IMR-90 (cell line): ENCODE results near the gene MAMDC4. TPM values are rescaled to one million over a fixed set of nuclear protein-coding genes. Genes with fewer than 3 reads are reported as not detected.

Source experiments
- ATAC-seq: fragments of 200-7000 bp; cut with Tn5 transposase; 2 replicates; pipeline ENCODE4 v1.9.1; 2020; ENCODE audit warnings: low read depth, mild to moderate bottlenecking, moderate library complexity
- Bru-seq: library from RNA; stranded (reverse); fragments of 400-500 nt; gene quantifications from one replicate; lab custom pipeline; 2021; lab: Mats Ljungman, UMichigan
- BruChase-seq, 2 experiments: library from RNA; stranded (reverse); fragments of 400-500 nt; gene quantifications; one replicate each; lab custom pipeline; 2021; lab: Mats Ljungman, UMichigan
- BruUV-seq: library from RNA; stranded (reverse); fragments of 400-500 nt; replicated peaks from 2 replicates; lab custom pipeline; 2021; lab: Mats Ljungman, UMichigan
- CTCF ChIA-PET: fragments of 300-600 bp; formaldehyde crosslinking; extraction: SDS; loops from one replicate; lab custom pipeline; 2021; ENCODE audit warnings: antibody characterized with exemption; lab: Yijun Ruan, JAX
- POLR2A ChIA-PET: fragments of 300-600 bp; sonication (Branson Sonifier 250); formaldehyde crosslinking; loops from one replicate; lab custom pipeline; 2022; ENCODE audit warnings: antibody characterized with exemption; ENCODE audit not compliant: unreplicated experiment; lab: Charles Lee
- DNase-seq: peaks from one replicate; pipeline ENCODE4 v3.0.0; 2013
- H2AFZ ChIP-seq: replicated peaks from 2 replicates; pipeline ENCODE3; 2013; ENCODE audit warnings: low read length, mild to moderate bottlenecking; ENCODE audit not compliant: poor library complexity
- H2AK5ac ChIP-seq: 2 replicates; pipeline ENCODE4 v1.6.1; 2013; ENCODE audit warnings: low read depth, low read length, inconsistent platforms
- H2AK9ac ChIP-seq: replicated peaks from 2 replicates; pipeline ENCODE3; 2013; ENCODE audit warnings: mild to moderate bottlenecking, low read depth, low read length, moderate library complexity; ENCODE audit not compliant: poor library complexity
- H2BK120ac ChIP-seq: 2 replicates; pipeline ENCODE4 v1.6.1; 2013; ENCODE audit warnings: low read depth, low read length, inconsistent platforms
- H2BK15ac ChIP-seq: 3 replicates; pipeline ENCODE4 v1.6.1; 2013; ENCODE audit warnings: low read depth, low read length, inconsistent platforms
- H2BK20ac ChIP-seq: 2 replicates; pipeline ENCODE4 v1.6.1; 2013; ENCODE audit warnings: low read depth, mild to moderate bottlenecking, inconsistent platforms, low read length, moderate library complexity
- H2BK5ac ChIP-seq: 2 replicates; pipeline ENCODE4 v1.6.1; 2013; ENCODE audit warnings: mild to moderate bottlenecking, low read depth, low read length, inconsistent platforms; ENCODE audit not compliant: poor library complexity, severe bottlenecking
- H3K14ac ChIP-seq: replicated peaks from 2 replicates; pipeline ENCODE4 v1.6.1; 2013; ENCODE audit warnings: low read depth, low read length, inconsistent platforms
- H3K18ac ChIP-seq: 2 replicates; pipeline ENCODE4 v1.6.1; 2013; ENCODE audit warnings: low read depth, low read length, control low read depth
- H3K23ac ChIP-seq: 2 replicates; pipeline ENCODE4 v1.6.1; 2013; ENCODE audit warnings: low read depth, low read length, inconsistent platforms
- H3K27ac ChIP-seq: 2 replicates; pipeline ENCODE4 v1.5.1; 2013; ENCODE audit warnings: mild to moderate bottlenecking, control low read depth, low read length; ENCODE audit not compliant: insufficient read depth
- H3K27me3 ChIP-seq: 2 replicates; pipeline ENCODE4 v1.6.1; 2013; ENCODE audit warnings: low read length; ENCODE audit not compliant: control insufficient read depth, insufficient read depth
- H3K36me3 ChIP-seq: 2 replicates; pipeline ENCODE4 v1.6.1; 2013; ENCODE audit warnings: low read length, mixed read lengths; ENCODE audit not compliant: control insufficient read depth, insufficient read depth
- H3K4ac ChIP-seq: 2 replicates; pipeline ENCODE4 v1.6.1; 2013; ENCODE audit warnings: low read depth, low read length, inconsistent platforms
- H3K4me1 ChIP-seq: 2 replicates; pipeline ENCODE4 v1.6.1; 2013; ENCODE audit warnings: low read length, mixed read lengths; ENCODE audit not compliant: control insufficient read depth, insufficient read depth
- H3K4me2 ChIP-seq: 2 replicates; pipeline ENCODE4 v1.6.1; 2013; ENCODE audit warnings: low read depth, mild to moderate bottlenecking, control low read depth, low read length, moderate library complexity
- H3K4me3 ChIP-seq: 2 replicates; pipeline ENCODE4 v1.5.1; 2013; ENCODE audit warnings: low read depth, mild to moderate bottlenecking, control low read depth, low read length, moderate library complexity; ENCODE audit not compliant: insufficient read depth
- H3K56ac ChIP-seq: 2 replicates; pipeline ENCODE4 v1.6.1; 2013; ENCODE audit warnings: low read length, inconsistent platforms; ENCODE audit not compliant: insufficient read depth; ENCODE audit errors: extremely low read depth
- H3K79me1 ChIP-seq, 2 experiments: 2 replicates each; pipeline ENCODE4 v1.6.1; 2013; ENCODE audit warnings: low read length in 2 of 2, inconsistent platforms in 1 of 2, low read depth in 1 of 2
- H3K9ac ChIP-seq: 2 replicates; pipeline ENCODE4 v1.6.1; 2013; ENCODE audit warnings: low read depth, low read length, control low read depth
- H3K9me1 ChIP-seq: 2 replicates; pipeline ENCODE4 v1.6.1; 2013; ENCODE audit warnings: low read length, inconsistent platforms; ENCODE audit not compliant: insufficient read depth
- H3K9me3 ChIP-seq: 2 replicates; pipeline ENCODE4 v1.6.1; 2013; ENCODE audit warnings: low read length; ENCODE audit not compliant: control insufficient read depth, insufficient read depth
- H4K20me1 ChIP-seq: 2 replicates; pipeline ENCODE4 v1.6.1; 2013; ENCODE audit warnings: low read length, inconsistent platforms; ENCODE audit not compliant: insufficient read depth
- H4K5ac ChIP-seq: 2 replicates; pipeline ENCODE4 v1.6.1; 2013; ENCODE audit warnings: mild to moderate bottlenecking, low read depth, low read length, control low read depth
- H4K8ac ChIP-seq, 2 experiments: 2 replicates each; pipeline ENCODE4 v1.6.1; 2013; ENCODE audit warnings: low read depth in 2 of 2, low read length in 2 of 2, control low read depth in 1 of 2, inconsistent platforms in 1 of 2
- H4K91ac ChIP-seq: 2 replicates; pipeline ENCODE4 v1.6.1; 2013; ENCODE audit warnings: low read depth, low read length, inconsistent platforms; ENCODE audit not compliant: insufficient read depth
- BHLHE40 ChIP-seq: fragments of 150-350 bp; IDR thresholded peaks from 2 replicates; pipeline ENCODE4 v1.6.1; 2016; ENCODE audit warnings: mild to moderate bottlenecking, low read depth, low read length
- CEBPB ChIP-seq: IDR thresholded peaks from 2 replicates; pipeline ENCODE4 v1.6.1; 2012; ENCODE audit warnings: low read depth, low read length, improper control_type of control experiment
- CHD1 ChIP-seq: IDR thresholded peaks from 2 replicates; pipeline ENCODE4 v1.6.1; 2012; ENCODE audit warnings: low read depth, low read length, improper control_type of control experiment
- MAFK ChIP-seq: IDR thresholded peaks from 2 replicates; pipeline ENCODE4 v1.6.1; 2012; ENCODE audit warnings: low read depth, low read length, improper control_type of control experiment
- MAZ ChIP-seq: IDR thresholded peaks from 2 replicates; pipeline ENCODE4 v1.6.1; 2012; ENCODE audit warnings: low read depth, mild to moderate bottlenecking, low read length, improper control_type of control experiment, moderate library complexity, borderline replicate concordance
- MXI1 ChIP-seq: IDR thresholded peaks from 2 replicates; pipeline ENCODE4 v1.6.1; 2012; ENCODE audit warnings: low read depth, mild to moderate bottlenecking, low read length, moderate library complexity, borderline replicate concordance
- NFE2L2 ChIP-seq: fragments of 150-350 bp; IDR thresholded peaks from 2 replicates; pipeline ENCODE4 v1.6.1; 2016; ENCODE audit warnings: low read depth, mild to moderate bottlenecking, low read length
- RFX5 ChIP-seq: IDR thresholded peaks from 2 replicates; pipeline ENCODE4 v1.8.0; 2012; ENCODE audit warnings: low read depth, mild to moderate bottlenecking, low read length, moderate library complexity
- WGBS, 2 experiments: methylation state at CpG; one replicate each; pipeline versions ENCODE4 v1.1.5 to v1.1.7; 2013; ENCODE audit warnings: missing lambda C conversion rate in 2 of 2; ENCODE audit not compliant: insufficient read length in 1 of 2; ENCODE audit errors: extremely low coverage in 2 of 2; 5-methylcytosine and 5-hydroxymethylcytosine counted together
- dilution Hi-C: fragments of 300-500 bp; cut with HindIII; formaldehyde crosslinking; loops from one replicate; pipeline ENCODE4 v1.14.3; 2018; ENCODE audit warnings: low sequenced_read_pairs; ENCODE audit not compliant: unreplicated experiment
- in situ Hi-C: fragments of 300-500 bp; cut with MboI; formaldehyde crosslinking; loops from 3 replicates; pipeline ENCODE4 v1.14.3; 2019; ENCODE audit warnings: low sequenced_read_pairs, inconsistent platforms, mixed read lengths
- intact Hi-C: fragments of 100-400 bp; cut with micrococcal nuclease; formaldehyde crosslinking; loops from 2 replicates; pipeline ENCODE4 v1.10.0; 2022
- long read RNA-seq: library from polyadenylated mRNA; unstranded; transcript quantifications from one replicate; pipeline ENCODE4 v2.0.0, GENCODE V29; 2021; ENCODE audit not compliant: unreplicated experiment
- polyA plus RNA-seq, 3 experiments: library from polyadenylated mRNA; depleted of rRNA; stranded (reverse); fragments of >200 nt; gene quantifications; 2 replicates each; pipeline ENCODE4 v1.2.3, GENCODE V29; 2012; ENCODE audit warnings: low replicate concordance in 1 of 3
- total RNA-seq: library from RNA; depleted of rRNA; stranded (reverse); fragments of >200 nt; gene quantifications from 2 replicates; pipeline ENCODE4 v1.2.3, GENCODE V29; 2012; rRNA removed
- TF ChIP-seq, protein P1 (sequence below): fragments of 150-350 bp; IDR thresholded peaks from 2 replicates; pipeline ENCODE4 v1.6.1; 2016; ENCODE audit warnings: low read depth, mild to moderate bottlenecking, low read length, moderate library complexity, borderline replicate concordance
- TF ChIP-seq, protein P2 (sequence below): fragments of 150-350 bp; IDR thresholded peaks from 2 replicates; pipeline ENCODE4 v1.6.1; 2017; ENCODE audit warnings: mild to moderate bottlenecking, antibody characterized with exemption, low read length, low read depth
- TF ChIP-seq, protein P3 (sequence below): conservative IDR thresholded peaks from 2 replicates; pipeline ENCODE4 v1.5.1; 2012; ENCODE audit warnings: mild to moderate bottlenecking, low read depth, low read length, improper control_type of control experiment

MAMDC4 gene
- total RNA-seq (0.18 and 0.28 TPM in 2 replicates), polyA plus RNA-seq (2012; rRNA removed) (3.5 and 5.0 TPM in 2 replicates), Bru-seq, nascent RNA (percentile 28 among the genes with signal in this experiment), BruChase-seq, experiment 1, labeled RNA remaining after a 6-hour chase (percentile 32 among the genes with signal in this experiment), BruChase-seq, experiment 2, labeled RNA remaining after a 2-hour chase (percentile 28 among the genes with signal in this experiment)
- 1.2 and 2.7 TPM in 2 replicates for polyA plus RNA-seq (2012; cell fraction: cytosol; rRNA removed)
- polyA plus RNA-seq (2012; cell fraction: nucleus; rRNA removed; ENCODE audit: low replicate concordance) = 36.8 and 106 TPM in 2 replicates
- long read RNA-seq, partial matches to known transcripts = 2 of 4 reads
- long read RNA-seq, other reads (novel, unspliced or antisense) = 2 of 4 reads

DNA sequence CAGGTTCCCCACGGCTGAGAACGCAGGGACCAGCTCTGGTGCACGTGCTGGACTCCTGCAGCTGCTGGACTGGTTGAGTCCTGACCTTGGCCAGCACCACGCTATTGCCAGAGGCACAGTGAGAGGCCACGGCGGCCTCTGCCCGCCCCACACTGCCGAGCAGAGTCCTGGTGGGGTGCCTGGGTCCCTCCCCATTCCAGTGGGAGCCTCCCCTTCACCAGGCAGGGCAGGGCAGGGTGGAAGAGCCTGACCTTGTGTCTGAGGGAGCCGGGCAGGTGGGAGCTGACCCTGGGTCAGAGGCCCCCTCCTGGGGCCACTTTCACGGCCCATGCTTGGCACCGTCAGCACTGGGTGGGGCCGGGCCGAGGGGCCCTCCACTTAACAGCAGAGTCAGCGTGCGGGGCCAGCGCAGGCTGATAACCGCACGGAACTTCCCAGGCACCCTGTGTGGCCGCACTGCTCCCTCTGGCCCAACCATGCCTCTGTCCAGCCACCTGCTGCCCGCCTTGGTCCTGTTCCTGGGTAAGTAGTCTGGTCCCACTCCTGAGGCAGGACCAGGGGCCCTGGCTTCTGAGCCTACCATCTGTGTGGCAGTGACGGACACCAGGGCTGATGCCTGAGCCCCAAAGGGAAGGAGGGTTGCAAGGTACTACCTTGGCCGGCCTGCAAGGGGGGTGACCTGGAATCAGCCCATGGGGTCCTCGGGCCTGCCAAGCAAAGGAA, at the start of gene MAMDC4:
Gene MAMDC4, plus strand, starts transcription at position 406 of the 723 bp plus-strand sequence. Its CDS starts 71 bp downstream, at position 477.
- dilution Hi-C loops (no loop called here), intact Hi-C loops (no loop called here), in situ Hi-C loops (no loop called here)
- no peak within 1 kb of the TSS for H3K27ac ChIP-seq
- no peak within 1 kb of the TSS for H4K91ac ChIP-seq
- H2AK5ac ChIP-seq = no peak within 1 kb of the TSS
- DNase-seq (no peak), ATAC-seq (no peak)
- H2BK15ac ChIP-seq = no peak within 1 kb of the TSS
- no TSS peak for BruUV-seq
- H3K9me3 ChIP-seq = no peaks in the 10 kb centered on the region
- H3K9me1 ChIP-seq = no peaks in the 10 kb centered on the region
- TF ChIP-seq, protein P1, sequence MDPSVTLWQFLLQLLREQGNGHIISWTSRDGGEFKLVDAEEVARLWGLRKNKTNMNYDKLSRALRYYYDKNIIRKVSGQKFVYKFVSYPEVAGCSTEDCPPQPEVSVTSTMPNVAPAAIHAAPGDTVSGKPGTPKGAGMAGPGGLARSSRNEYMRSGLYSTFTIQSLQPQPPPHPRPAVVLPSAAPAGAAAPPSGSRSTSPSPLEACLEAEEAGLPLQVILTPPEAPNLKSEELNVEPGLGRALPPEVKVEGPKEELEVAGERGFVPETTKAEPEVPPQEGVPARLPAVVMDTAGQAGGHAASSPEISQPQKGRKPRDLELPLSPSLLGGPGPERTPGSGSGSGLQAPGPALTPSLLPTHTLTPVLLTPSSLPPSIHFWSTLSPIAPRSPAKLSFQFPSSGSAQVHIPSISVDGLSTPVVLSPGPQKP = no peak
- no peak for TF ChIP-seq MAFK
- no peak for TF ChIP-seq BHLHE40
- TF ChIP-seq, protein P2, sequence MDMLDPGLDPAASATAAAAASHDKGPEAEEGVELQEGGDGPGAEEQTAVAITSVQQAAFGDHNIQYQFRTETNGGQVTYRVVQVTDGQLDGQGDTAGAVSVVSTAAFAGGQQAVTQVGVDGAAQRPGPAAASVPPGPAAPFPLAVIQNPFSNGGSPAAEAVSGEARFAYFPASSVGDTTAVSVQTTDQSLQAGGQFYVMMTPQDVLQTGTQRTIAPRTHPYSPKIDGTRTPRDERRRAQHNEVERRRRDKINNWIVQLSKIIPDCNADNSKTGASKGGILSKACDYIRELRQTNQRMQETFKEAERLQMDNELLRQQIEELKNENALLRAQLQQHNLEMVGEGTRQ = no peak
- no peak for TF ChIP-seq NFE2L2
- TF ChIP-seq RFX5 = no peak
- TF ChIP-seq, protein P3, sequence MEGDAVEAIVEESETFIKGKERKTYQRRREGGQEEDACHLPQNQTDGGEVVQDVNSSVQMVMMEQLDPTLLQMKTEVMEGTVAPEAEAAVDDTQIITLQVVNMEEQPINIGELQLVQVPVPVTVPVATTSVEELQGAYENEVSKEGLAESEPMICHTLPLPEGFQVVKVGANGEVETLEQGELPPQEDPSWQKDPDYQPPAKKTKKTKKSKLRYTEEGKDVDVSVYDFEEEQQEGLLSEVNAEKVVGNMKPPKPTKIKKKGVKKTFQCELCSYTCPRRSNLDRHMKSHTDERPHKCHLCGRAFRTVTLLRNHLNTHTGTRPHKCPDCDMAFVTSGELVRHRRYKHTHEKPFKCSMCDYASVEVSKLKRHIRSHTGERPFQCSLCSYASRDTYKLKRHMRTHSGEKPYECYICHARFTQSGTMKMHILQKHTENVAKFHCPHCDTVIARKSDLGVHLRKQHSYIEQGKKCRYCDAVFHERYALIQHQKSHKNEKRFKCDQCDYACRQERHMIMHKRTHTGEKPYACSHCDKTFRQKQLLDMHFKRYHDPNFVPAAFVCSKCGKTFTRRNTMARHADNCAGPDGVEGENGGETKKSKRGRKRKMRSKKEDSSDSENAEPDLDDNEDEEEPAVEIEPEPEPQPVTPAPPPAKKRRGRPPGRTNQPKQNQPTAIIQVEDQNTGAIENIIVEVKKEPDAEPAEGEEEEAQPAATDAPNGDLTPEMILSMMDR = no peak
- no peak for TF ChIP-seq CHD1
- no peak for TF ChIP-seq MXI1
- no peak for TF ChIP-seq CEBPB
- no peak for TF ChIP-seq MAZ
- no peak within 1 kb of the TSS for H3K4me2 ChIP-seq
- ChIA-PET POLR2A (no interaction called here), CTCF (no interaction called here)
- no peak within 1 kb of the TSS for H3K23ac ChIP-seq
- H2AK9ac ChIP-seq = peak within 1 kb of the TSS; percentile 81
- H3K4me1 ChIP-seq = peaks cover 7% of the 10 kb centered on the region
- no peak within 1 kb of the TSS for H2BK5ac ChIP-seq
- peaks cover 14% of the 10 kb centered on the region; the same call in 1 of the 2 replicates for H3K36me3 ChIP-seq
- peaks cover under 1% of the 10 kb centered on the region; the same call in 1 of the 2 replicates for H3K27me3 ChIP-seq
- H4K8ac ChIP-seq = no peak within 1 kb of the TSS
- H2BK20ac ChIP-seq = no peak within 1 kb of the TSS
- H3K4me3 ChIP-seq = no peak within 1 kb of the TSS
- H3K14ac ChIP-seq = no peak within 1 kb of the TSS
- H3K56ac ChIP-seq = no peak within 1 kb of the TSS
- no peak within 1 kb of the TSS for H2AFZ ChIP-seq
- H4K5ac ChIP-seq = no peak within 1 kb of the TSS
- no peak within 1 kb of the TSS for H3K9ac ChIP-seq
- no peak within 1 kb of the TSS for H3K18ac ChIP-seq
- 96% methylated on average over 10 of the region's 23 CpGs; no CpG with 5 or more reads in 1 of the 2 experiments for WGBS, 2 experiments
- H3K79me1 ChIP-seq = peaks cover 9 to 21% of the 10 kb centered on the region in 2 experiments; a peak in 2 of 4 replicates
- H2BK120ac ChIP-seq = no peak within 1 kb of the TSS
- peaks cover 12% of the 10 kb centered on the region for H4K20me1 ChIP-seq
- H3K4ac ChIP-seq = no peak within 1 kb of the TSS
